Measurements from ENCODE around the gene ASCC2.
"Not testable (repeated sequence)": the region's sequence is repeated elsewhere in the genome, so short reads cannot be mapped to it uniquely, and the experiment has no call there.

Gene ASCC2

GRCh38 chr22:29859030-29859429 is 21.0 kb upstream of the ASCC2 start:
- not testable (repeated sequence) for H3K36me3 ChIP-seq (ENCODE audit: control insufficient read depth in 1 of 2, insufficient read depth in 2 of 2, low read length in 2 of 2); H3K9ac ChIP-seq (ENCODE audit: low read depth in 1 of 2, low read length in 2 of 2); H3K27me3 ChIP-seq (ENCODE audit: control insufficient read depth in 1 of 2, insufficient read depth in 2 of 2, low read length in 2 of 2); H3K27ac ChIP-seq (ENCODE audit: low read depth, low read length); H3K4me1 ChIP-seq (ENCODE audit: control insufficient read depth in 1 of 2, insufficient read depth in 2 of 2, low read length in 2 of 2); H3K4me3 ChIP-seq (ENCODE audit: low read depth in 1 of 2, low read length in 2 of 2); H3K9me3 ChIP-seq (ENCODE audit: control insufficient read depth in 1 of 2, low read length in 2 of 2)

- Histone ChIP-seq H3K27ac (ENCODE audit: low read depth, low read length) (no peak overlapping the region), H3K9ac (ENCODE audit: low read depth in 1 of 2, low read length in 2 of 2) (no peak overlapping the region), H3K27me3 (ENCODE audit: control insufficient read depth in 1 of 2, insufficient read depth in 2 of 2, low read length in 2 of 2) (no peaks in the 10 kb centered on the region), H3K4me1 (ENCODE audit: control insufficient read depth in 1 of 2, insufficient read depth in 2 of 2, low read length in 2 of 2) (no peaks in the 10 kb centered on the region), H3K4me3 (ENCODE audit: low read depth in 1 of 2, low read length in 2 of 2) (no peak overlapping the region), H3K9me3 (ENCODE audit: control insufficient read depth in 1 of 2, low read length in 2 of 2) (no peaks in the 10 kb centered on the region), H3K36me3 (ENCODE audit: control insufficient read depth in 1 of 2, insufficient read depth in 2 of 2, low read length in 2 of 2) (no peaks in the 10 kb centered on the region)
These were observed 18.4 kb upstream of the ASCC2 start for GRCh38 chr22:29856496-29856895.

- Histone ChIP-seq H3K36me3 (ENCODE audit: control insufficient read depth in 1 of 2, insufficient read depth in 2 of 2, low read length in 2 of 2) (no peaks in the 10 kb centered on the region), H3K27me3 (ENCODE audit: control insufficient read depth in 1 of 2, insufficient read depth in 2 of 2, low read length in 2 of 2) (no peaks in the 10 kb centered on the region), H3K4me3 (ENCODE audit: low read depth in 1 of 2, low read length in 2 of 2) (no peak overlapping the region), H3K27ac (ENCODE audit: low read depth, low read length) (no peak overlapping the region), H3K9me3 (ENCODE audit: control insufficient read depth in 1 of 2, low read length in 2 of 2) (no peaks in the 10 kb centered on the region), H3K9ac (ENCODE audit: low read depth in 1 of 2, low read length in 2 of 2) (no peak overlapping the region), H3K4me1 (ENCODE audit: control insufficient read depth in 1 of 2, insufficient read depth in 2 of 2, low read length in 2 of 2) (no peaks in the 10 kb centered on the region)
These were observed 17.6 kb upstream of the ASCC2 start for GRCh38 chr22:29855611-29856181.

- H3K27me3 ChIP-seq (ENCODE audit: control insufficient read depth in 1 of 2, insufficient read depth in 2 of 2, low read length in 2 of 2): no peaks in the 10 kb centered on the region
- H3K4me3 ChIP-seq (ENCODE audit: low read depth in 1 of 2, low read length in 2 of 2): no peak overlapping the region
- no peak overlapping the region for H3K9ac ChIP-seq (ENCODE audit: low read depth in 1 of 2, low read length in 2 of 2)
- H3K36me3 ChIP-seq (ENCODE audit: control insufficient read depth in 1 of 2, insufficient read depth in 2 of 2, low read length in 2 of 2): no peaks in the 10 kb centered on the region
- no peak overlapping the region for H3K27ac ChIP-seq (ENCODE audit: low read depth, low read length)
- H3K9me3 ChIP-seq (ENCODE audit: control insufficient read depth in 1 of 2, low read length in 2 of 2): no peaks in the 10 kb centered on the region
- no peaks in the 10 kb centered on the region for H3K4me1 ChIP-seq (ENCODE audit: control insufficient read depth in 1 of 2, insufficient read depth in 2 of 2, low read length in 2 of 2)
These were observed 16.4 kb upstream of the ASCC2 start for GRCh38 chr22:29854432-29854831.

GRCh38 chr22:29848111-29848510 is 10.0 kb upstream of the ASCC2 start:
- no peaks in the 10 kb centered on the region for H3K4me1 ChIP-seq (ENCODE audit: control insufficient read depth in 1 of 2, insufficient read depth in 2 of 2, low read length in 2 of 2)
- no peaks in the 10 kb centered on the region for H3K27me3 ChIP-seq (ENCODE audit: control insufficient read depth in 1 of 2, insufficient read depth in 2 of 2, low read length in 2 of 2)
- H3K9me3 ChIP-seq (ENCODE audit: control insufficient read depth in 1 of 2, low read length in 2 of 2): peaks cover 0 to 3% of the 10 kb centered on the region in 2 donors
- no peak overlapping the region for H3K27ac ChIP-seq (ENCODE audit: low read depth, low read length)
- H3K36me3 ChIP-seq (ENCODE audit: control insufficient read depth in 1 of 2, insufficient read depth in 2 of 2, low read length in 2 of 2): no peaks in the 10 kb centered on the region
- H3K4me3 ChIP-seq (ENCODE audit: low read depth in 1 of 2, low read length in 2 of 2): no peak overlapping the region
- H3K9ac ChIP-seq (ENCODE audit: low read depth in 1 of 2, low read length in 2 of 2): no peak overlapping the region

GRCh38 chr22:29846290-29846689 is 8.2 kb upstream of the ASCC2 start:
- Histone ChIP-seq H3K4me3 (ENCODE audit: low read depth in 1 of 2, low read length in 2 of 2) (no peak overlapping the region), H3K9me3 (ENCODE audit: control insufficient read depth in 1 of 2, low read length in 2 of 2) (peaks cover 0 to 3% of the 10 kb centered on the region in 2 donors), H3K27ac (ENCODE audit: low read depth, low read length) (no peak overlapping the region), H3K4me1 (ENCODE audit: control insufficient read depth in 1 of 2, insufficient read depth in 2 of 2, low read length in 2 of 2) (no peaks in the 10 kb centered on the region), H3K36me3 (ENCODE audit: control insufficient read depth in 1 of 2, insufficient read depth in 2 of 2, low read length in 2 of 2) (no peaks in the 10 kb centered on the region), H3K9ac (ENCODE audit: low read depth in 1 of 2, low read length in 2 of 2) (no peak overlapping the region), H3K27me3 (ENCODE audit: control insufficient read depth in 1 of 2, insufficient read depth in 2 of 2, low read length in 2 of 2) (no peaks in the 10 kb centered on the region)

- Histone ChIP-seq H3K27me3 (ENCODE audit: control insufficient read depth in 1 of 2, insufficient read depth in 2 of 2, low read length in 2 of 2) (no peaks in the 10 kb centered on the region), H3K9ac (ENCODE audit: low read depth in 1 of 2, low read length in 2 of 2) (no peak overlapping the region), H3K36me3 (ENCODE audit: control insufficient read depth in 1 of 2, insufficient read depth in 2 of 2, low read length in 2 of 2) (no peaks in the 10 kb centered on the region), H3K27ac (ENCODE audit: low read depth, low read length) (no peak overlapping the region), H3K4me3 (ENCODE audit: low read depth in 1 of 2, low read length in 2 of 2) (no peak overlapping the region), H3K4me1 (ENCODE audit: control insufficient read depth in 1 of 2, insufficient read depth in 2 of 2, low read length in 2 of 2) (peaks cover 0 to 6% of the 10 kb centered on the region in 2 donors), H3K9me3 (ENCODE audit: control insufficient read depth in 1 of 2, low read length in 2 of 2) (peaks cover 0 to 3% of the 10 kb centered on the region in 2 donors)
These were observed 4.7 kb upstream of the ASCC2 start for GRCh38 chr22:29842740-29843139.

- no peaks in the 10 kb centered on the region for H3K36me3 ChIP-seq (ENCODE audit: control insufficient read depth in 1 of 2, insufficient read depth in 2 of 2, low read length in 2 of 2)
- no peak overlapping the region for H3K4me3 ChIP-seq (ENCODE audit: low read depth in 1 of 2, low read length in 2 of 2)
- peaks cover 6 to 10% of the 10 kb centered on the region in 2 donors for H3K4me1 ChIP-seq (ENCODE audit: control insufficient read depth in 1 of 2, insufficient read depth in 2 of 2, low read length in 2 of 2)
- no peak overlapping the region for H3K9ac ChIP-seq (ENCODE audit: low read depth in 1 of 2, low read length in 2 of 2)
- H3K9me3 ChIP-seq (ENCODE audit: control insufficient read depth in 1 of 2, low read length in 2 of 2): peaks cover 0 to 3% of the 10 kb centered on the region in 2 donors
- no peak overlapping the region for H3K27ac ChIP-seq (ENCODE audit: low read depth, low read length)
- no peaks in the 10 kb centered on the region for H3K27me3 ChIP-seq (ENCODE audit: control insufficient read depth in 1 of 2, insufficient read depth in 2 of 2, low read length in 2 of 2)
These were observed 4.1 kb upstream of the ASCC2 start for GRCh38 chr22:29842172-29842571.

- H3K4me3 ChIP-seq (ENCODE audit: low read depth in 1 of 2, low read length in 2 of 2): no peak overlapping the region
- peaks cover 11 to 15% of the 10 kb centered on the region in 2 donors for H3K4me1 ChIP-seq (ENCODE audit: control insufficient read depth in 1 of 2, insufficient read depth in 2 of 2, low read length in 2 of 2)
- H3K9me3 ChIP-seq (ENCODE audit: control insufficient read depth in 1 of 2, low read length in 2 of 2): no peaks in the 10 kb centered on the region
These were observed 2.4 kb upstream of the ASCC2 start for GRCh38 chr22:29840498-29840897.

GRCh38 chr22:29839039-29839438 is 965 bp upstream of the ASCC2 start:
- H3K4me3 ChIP-seq (ENCODE audit: low read depth in 1 of 2, low read length in 2 of 2): no peak overlapping the region
- peaks cover 0 to 6% of the 10 kb centered on the region in 2 donors for H3K36me3 ChIP-seq (ENCODE audit: control insufficient read depth in 1 of 2, insufficient read depth in 2 of 2, low read length in 2 of 2)
- no peak overlapping the region for H3K9ac ChIP-seq (ENCODE audit: low read depth in 1 of 2, low read length in 2 of 2)
- H3K4me1 ChIP-seq (ENCODE audit: control insufficient read depth in 1 of 2, insufficient read depth in 2 of 2, low read length in 2 of 2): peaks cover 11 to 15% of the 10 kb centered on the region in 2 donors
- H3K27ac ChIP-seq (ENCODE audit: low read depth, low read length): no peak overlapping the region
- no peaks in the 10 kb centered on the region for H3K9me3 ChIP-seq (ENCODE audit: control insufficient read depth in 1 of 2, low read length in 2 of 2)
- H3K27me3 ChIP-seq (ENCODE audit: control insufficient read depth in 1 of 2, insufficient read depth in 2 of 2, low read length in 2 of 2): no peaks in the 10 kb centered on the region

More at GRCh38 chr22:29840498-29840897, 2.4 kb upstream of the ASCC2 start:
- H3K36me3 ChIP-seq (ENCODE audit: control insufficient read depth in 1 of 2, insufficient read depth in 2 of 2, low read length in 2 of 2): no peaks in the 10 kb centered on the region
- H3K27ac ChIP-seq (ENCODE audit: low read depth, low read length): no peak overlapping the region
- no peaks in the 10 kb centered on the region for H3K27me3 ChIP-seq (ENCODE audit: control insufficient read depth in 1 of 2, insufficient read depth in 2 of 2, low read length in 2 of 2)
- no peak overlapping the region for H3K9ac ChIP-seq (ENCODE audit: low read depth in 1 of 2, low read length in 2 of 2)

- Histone ChIP-seq H3K27ac (ENCODE audit: low read depth, low read length) (no peak overlapping the region), H3K36me3 (ENCODE audit: control insufficient read depth in 1 of 2, insufficient read depth in 2 of 2, low read length in 2 of 2) (peaks cover 0 to 6% of the 10 kb centered on the region in 2 donors), H3K4me1 (ENCODE audit: control insufficient read depth in 1 of 2, insufficient read depth in 2 of 2, low read length in 2 of 2) (peaks cover 11 to 15% of the 10 kb centered on the region in 2 donors), H3K27me3 (ENCODE audit: control insufficient read depth in 1 of 2, insufficient read depth in 2 of 2, low read length in 2 of 2) (no peaks in the 10 kb centered on the region), H3K4me3 (ENCODE audit: low read depth in 1 of 2, low read length in 2 of 2) (peak overlapping the region; percentile 72 to 99), H3K9me3 (ENCODE audit: control insufficient read depth in 1 of 2, low read length in 2 of 2) (no peaks in the 10 kb centered on the region), H3K9ac (ENCODE audit: low read depth in 1 of 2, low read length in 2 of 2) (peak overlapping the region in 1 of 2 donors; percentile 91)
These were observed 504 bp upstream of the ASCC2 start for GRCh38 chr22:29838599-29838956.
